IMR-90 (cell line): ENCODE data around the gene KLF13. TPM values are rescaled to one million over a fixed set of nuclear protein-coding genes. Genes with fewer than 3 reads are reported as not detected.

ENCODE experiments used
- ATAC-seq: fragments of 200-7000 bp; cut with Tn5 transposase; 2 replicates; pipeline ENCODE4 v1.9.1; 2020; ENCODE audit warnings: low read depth, mild to moderate bottlenecking, moderate library complexity
- BruUV-seq: library from RNA; stranded (reverse); fragments of 400-500 nt; replicated peaks from 2 replicates; lab custom pipeline; 2021; lab: Mats Ljungman, UMichigan
- CTCF ChIA-PET: fragments of 300-600 bp; formaldehyde crosslinking; extraction: SDS; loops from one replicate; lab custom pipeline; 2021; ENCODE audit warnings: antibody characterized with exemption; lab: Yijun Ruan, JAX
- POLR2A ChIA-PET: fragments of 300-600 bp; sonication (Branson Sonifier 250); formaldehyde crosslinking; loops from one replicate; lab custom pipeline; 2022; ENCODE audit warnings: antibody characterized with exemption; ENCODE audit not compliant: unreplicated experiment; lab: Charles Lee
- DNase-seq: peaks from one replicate; pipeline ENCODE4 v3.0.0; 2013
- H2AFZ ChIP-seq: replicated peaks from 2 replicates; pipeline ENCODE3; 2013; ENCODE audit warnings: low read length, mild to moderate bottlenecking; ENCODE audit not compliant: poor library complexity
- H2AK5ac ChIP-seq: 2 replicates; pipeline ENCODE4 v1.6.1; 2013; ENCODE audit warnings: low read depth, low read length, inconsistent platforms
- H2AK9ac ChIP-seq: replicated peaks from 2 replicates; pipeline ENCODE3; 2013; ENCODE audit warnings: mild to moderate bottlenecking, low read depth, low read length, moderate library complexity; ENCODE audit not compliant: poor library complexity
- H2BK120ac ChIP-seq: 2 replicates; pipeline ENCODE4 v1.6.1; 2013; ENCODE audit warnings: low read depth, low read length, inconsistent platforms
- H2BK15ac ChIP-seq: 3 replicates; pipeline ENCODE4 v1.6.1; 2013; ENCODE audit warnings: low read depth, low read length, inconsistent platforms
- H2BK20ac ChIP-seq: 2 replicates; pipeline ENCODE4 v1.6.1; 2013; ENCODE audit warnings: low read depth, mild to moderate bottlenecking, inconsistent platforms, low read length, moderate library complexity
- H2BK5ac ChIP-seq: 2 replicates; pipeline ENCODE4 v1.6.1; 2013; ENCODE audit warnings: mild to moderate bottlenecking, low read depth, low read length, inconsistent platforms; ENCODE audit not compliant: poor library complexity, severe bottlenecking
- H3K14ac ChIP-seq: replicated peaks from 2 replicates; pipeline ENCODE4 v1.6.1; 2013; ENCODE audit warnings: low read depth, low read length, inconsistent platforms
- H3K18ac ChIP-seq: 2 replicates; pipeline ENCODE4 v1.6.1; 2013; ENCODE audit warnings: low read depth, low read length, control low read depth
- H3K23ac ChIP-seq: 2 replicates; pipeline ENCODE4 v1.6.1; 2013; ENCODE audit warnings: low read depth, low read length, inconsistent platforms
- H3K27ac ChIP-seq: 2 replicates; pipeline ENCODE4 v1.5.1; 2013; ENCODE audit warnings: mild to moderate bottlenecking, control low read depth, low read length; ENCODE audit not compliant: insufficient read depth
- H3K27me3 ChIP-seq: 2 replicates; pipeline ENCODE4 v1.6.1; 2013; ENCODE audit warnings: low read length; ENCODE audit not compliant: control insufficient read depth, insufficient read depth
- H3K36me3 ChIP-seq: 2 replicates; pipeline ENCODE4 v1.6.1; 2013; ENCODE audit warnings: low read length, mixed read lengths; ENCODE audit not compliant: control insufficient read depth, insufficient read depth
- H3K4ac ChIP-seq: 2 replicates; pipeline ENCODE4 v1.6.1; 2013; ENCODE audit warnings: low read depth, low read length, inconsistent platforms
- H3K4me1 ChIP-seq: 2 replicates; pipeline ENCODE4 v1.6.1; 2013; ENCODE audit warnings: low read length, mixed read lengths; ENCODE audit not compliant: control insufficient read depth, insufficient read depth
- H3K4me2 ChIP-seq: 2 replicates; pipeline ENCODE4 v1.6.1; 2013; ENCODE audit warnings: low read depth, mild to moderate bottlenecking, control low read depth, low read length, moderate library complexity
- H3K4me3 ChIP-seq: 2 replicates; pipeline ENCODE4 v1.5.1; 2013; ENCODE audit warnings: low read depth, mild to moderate bottlenecking, control low read depth, low read length, moderate library complexity; ENCODE audit not compliant: insufficient read depth
- H3K56ac ChIP-seq: 2 replicates; pipeline ENCODE4 v1.6.1; 2013; ENCODE audit warnings: low read length, inconsistent platforms; ENCODE audit not compliant: insufficient read depth; ENCODE audit errors: extremely low read depth
- H3K79me1 ChIP-seq, 2 experiments: 2 replicates each; pipeline ENCODE4 v1.6.1; 2013; ENCODE audit warnings: low read length in 2 of 2, inconsistent platforms in 1 of 2, low read depth in 1 of 2
- H3K9ac ChIP-seq: 2 replicates; pipeline ENCODE4 v1.6.1; 2013; ENCODE audit warnings: low read depth, low read length, control low read depth
- H3K9me1 ChIP-seq: 2 replicates; pipeline ENCODE4 v1.6.1; 2013; ENCODE audit warnings: low read length, inconsistent platforms; ENCODE audit not compliant: insufficient read depth
- H3K9me3 ChIP-seq: 2 replicates; pipeline ENCODE4 v1.6.1; 2013; ENCODE audit warnings: low read length; ENCODE audit not compliant: control insufficient read depth, insufficient read depth
- H4K20me1 ChIP-seq: 2 replicates; pipeline ENCODE4 v1.6.1; 2013; ENCODE audit warnings: low read length, inconsistent platforms; ENCODE audit not compliant: insufficient read depth
- H4K5ac ChIP-seq: 2 replicates; pipeline ENCODE4 v1.6.1; 2013; ENCODE audit warnings: mild to moderate bottlenecking, low read depth, low read length, control low read depth
- H4K8ac ChIP-seq, 2 experiments: 2 replicates each; pipeline ENCODE4 v1.6.1; 2013; ENCODE audit warnings: low read depth in 2 of 2, low read length in 2 of 2, control low read depth in 1 of 2, inconsistent platforms in 1 of 2
- H4K91ac ChIP-seq: 2 replicates; pipeline ENCODE4 v1.6.1; 2013; ENCODE audit warnings: low read depth, low read length, inconsistent platforms; ENCODE audit not compliant: insufficient read depth
- BHLHE40 ChIP-seq: fragments of 150-350 bp; IDR thresholded peaks from 2 replicates; pipeline ENCODE4 v1.6.1; 2016; ENCODE audit warnings: mild to moderate bottlenecking, low read depth, low read length
- CEBPB ChIP-seq: IDR thresholded peaks from 2 replicates; pipeline ENCODE4 v1.6.1; 2012; ENCODE audit warnings: low read depth, low read length, improper control_type of control experiment
- CHD1 ChIP-seq: IDR thresholded peaks from 2 replicates; pipeline ENCODE4 v1.6.1; 2012; ENCODE audit warnings: low read depth, low read length, improper control_type of control experiment
- CTCF ChIP-seq: conservative IDR thresholded peaks from 2 replicates; pipeline ENCODE4 v1.5.1; 2012; ENCODE audit warnings: mild to moderate bottlenecking, low read depth, low read length, improper control_type of control experiment
- ELK1 ChIP-seq: fragments of 150-350 bp; IDR thresholded peaks from 2 replicates; pipeline ENCODE4 v1.6.1; 2016; ENCODE audit warnings: low read depth, mild to moderate bottlenecking, low read length, moderate library complexity, borderline replicate concordance
- FOS ChIP-seq: fragments of 150-350 bp; IDR thresholded peaks from 2 replicates; pipeline ENCODE4 v1.6.1; 2016; ENCODE audit warnings: low read depth, low read length
- MAFK ChIP-seq: IDR thresholded peaks from 2 replicates; pipeline ENCODE4 v1.6.1; 2012; ENCODE audit warnings: low read depth, low read length, improper control_type of control experiment
- MXI1 ChIP-seq: IDR thresholded peaks from 2 replicates; pipeline ENCODE4 v1.6.1; 2012; ENCODE audit warnings: low read depth, mild to moderate bottlenecking, low read length, moderate library complexity, borderline replicate concordance
- NFE2L2 ChIP-seq: fragments of 150-350 bp; IDR thresholded peaks from 2 replicates; pipeline ENCODE4 v1.6.1; 2016; ENCODE audit warnings: low read depth, mild to moderate bottlenecking, low read length
- POLR2A ChIP-seq: IDR thresholded peaks from 2 replicates; pipeline ENCODE4 v1.6.1; 2012; ENCODE audit warnings: mild to moderate bottlenecking, low read depth, low read length
- RAD21 ChIP-seq: IDR thresholded peaks from 2 replicates; pipeline ENCODE4 v1.6.1; 2012; ENCODE audit warnings: low read length, improper control_type of control experiment
- RCOR1 ChIP-seq: IDR thresholded peaks from 2 replicates; pipeline ENCODE4 v1.6.1; 2012; ENCODE audit warnings: mild to moderate bottlenecking, low read length, improper control_type of control experiment; ENCODE audit not compliant: insufficient replicate concordance
- RFX5 ChIP-seq: IDR thresholded peaks from 2 replicates; pipeline ENCODE4 v1.8.0; 2012; ENCODE audit warnings: low read depth, mild to moderate bottlenecking, low read length, moderate library complexity
- SMC3 ChIP-seq: fragments of 150-350 bp; IDR thresholded peaks from 2 replicates; pipeline ENCODE4 v1.6.1; 2016; ENCODE audit warnings: low read depth, mild to moderate bottlenecking, antibody characterized with exemption, low read length, moderate library complexity
- USF2 ChIP-seq: fragments of 150-350 bp; IDR thresholded peaks from 2 replicates; pipeline ENCODE4 v1.6.1; 2017; ENCODE audit warnings: mild to moderate bottlenecking, antibody characterized with exemption, low read length, low read depth
- WGBS, 2 experiments: methylation state at CpG; one replicate each; pipeline versions ENCODE4 v1.1.5 to v1.1.7; 2013; ENCODE audit warnings: missing lambda C conversion rate in 2 of 2; ENCODE audit not compliant: insufficient read length in 1 of 2; ENCODE audit errors: extremely low coverage in 2 of 2; 5-methylcytosine and 5-hydroxymethylcytosine counted together
- dilution Hi-C: fragments of 300-500 bp; cut with HindIII; formaldehyde crosslinking; loops from one replicate; pipeline ENCODE4 v1.14.3; 2018; ENCODE audit warnings: low sequenced_read_pairs; ENCODE audit not compliant: unreplicated experiment
- in situ Hi-C: fragments of 300-500 bp; cut with MboI; formaldehyde crosslinking; loops from 3 replicates; pipeline ENCODE4 v1.14.3; 2019; ENCODE audit warnings: low sequenced_read_pairs, inconsistent platforms, mixed read lengths
- intact Hi-C: fragments of 100-400 bp; cut with micrococcal nuclease; formaldehyde crosslinking; loops from 2 replicates; pipeline ENCODE4 v1.10.0; 2022
- polyA plus RNA-seq, 3 experiments: library from polyadenylated mRNA; depleted of rRNA; stranded (reverse); fragments of >200 nt; gene quantifications; 2 replicates each; pipeline ENCODE4 v1.2.3, GENCODE V29; 2012; ENCODE audit warnings: low replicate concordance in 1 of 3
- total RNA-seq: library from RNA; depleted of rRNA; stranded (reverse); fragments of >200 nt; gene quantifications from 2 replicates; pipeline ENCODE4 v1.2.3, GENCODE V29; 2012

KLF13 gene
- total and polyA plus RNA-seq, 2 of the 4 experiments (the other 2 are of a cell fraction): 9.5 to 10.6 TPM

GRCh38 chr15:31311735-31312619 is 14.7 kb upstream of the KLF13 start:
- in situ Hi-C loops: loop anchor here (10.0 kb wide), 1 partner anchor 107 kb away; no protein-coding TSS in a partner anchor
- Histone ChIP-seq H3K14ac (no peak overlapping the region), H3K27me3 (peaks cover 33% of the 10 kb centered on the region), H3K4me3 (no peak overlapping the region), H3K79me1 (no peaks in the 10 kb centered on the region), H2AK9ac (no peak overlapping the region), H2BK15ac (no peak overlapping the region), H3K9me1 (no peaks in the 10 kb centered on the region), H4K91ac (no peak overlapping the region), H2AK5ac (no peak overlapping the region), H4K8ac (no peak overlapping the region), H3K18ac (no peak overlapping the region), H3K4me1 (no peaks in the 10 kb centered on the region), H4K20me1 (no peaks in the 10 kb centered on the region; the same call in 1 of the 2 replicates), H3K9me3 (peaks cover 13% of the 10 kb centered on the region), H4K5ac (no peak overlapping the region), H2BK20ac (no peak overlapping the region), H3K56ac (no peak overlapping the region), H3K27ac (no peak overlapping the region), H2BK5ac (no peak overlapping the region), H3K4ac (no peak overlapping the region), H3K9ac (no peak overlapping the region), H3K4me2 (no peak overlapping the region), H2BK120ac (no peak overlapping the region), H3K23ac (no peak overlapping the region), H3K36me3 (no peaks in the 10 kb centered on the region), H2AFZ (no peak overlapping the region)
- intact Hi-C loops: no loop called here
- BruUV-seq: no TSS peak
- dilution Hi-C loops: no loop called here
- ChIA-PET CTCF (interaction anchor here (0.6 kb wide), 1 partner anchor 74 kb away, joined by 3 read pairs; no protein-coding TSS in a partner anchor), POLR2A (no interaction called here)
- 68% methylated on average over 9 of the region's 18 CpGs; no CpG with 5 or more reads in 1 of the 2 experiments for WGBS, 2 experiments
- no peak for ATAC-seq
- DNase-seq: no peak
- TF ChIP-seq FOS: no peak
- no peak for TF ChIP-seq ELK1
- no peak for TF ChIP-seq POLR2A
- no peak for TF ChIP-seq BHLHE40
- TF ChIP-seq MAFK: no peak
- no peak for TF ChIP-seq SMC3
- no peak for TF ChIP-seq CEBPB
- no peak for TF ChIP-seq RAD21
- TF ChIP-seq RFX5: no peak
- no peak for TF ChIP-seq USF2
- TF ChIP-seq NFE2L2: no peak
- no peak for TF ChIP-seq CTCF
- TF ChIP-seq CHD1: no peak
- TF ChIP-seq MXI1: no peak
- no peak for TF ChIP-seq RCOR1
